GM21723 (cell line): ENCODE data around the gene FAM50A.

Experiments
- ATAC-seq: cut with Tn5 transposase; IDR thresholded peaks from one replicate; pipeline ENCODE4 v1.9.1; 2021; ENCODE audit warnings: mild to moderate bottlenecking, moderate library complexity; ENCODE audit not compliant: unreplicated experiment

FAM50A gene

GRCh38 chrX:154463611-154464220 is 19.8 kb downstream of the FAM50A start:
- ATAC-seq, result no peak

- no peak for ATAC-seq
These were observed 20.9 kb downstream of the FAM50A start for GRCh38 chrX:154464806-154465365.

- no peak for ATAC-seq
These were observed 21.7 kb downstream of the FAM50A start for GRCh38 chrX:154465601-154466000.

GRCh38 chrX:154466036-154466435 is 22.1 kb downstream of the FAM50A start:
- no peak for ATAC-seq

- ATAC-seq, result no peak
These were observed 23.0 kb downstream of the FAM50A start for GRCh38 chrX:154466907-154467306.

- no peak for ATAC-seq
These were observed 23.6 kb downstream of the FAM50A start for GRCh38 chrX:154467556-154467955.

DNA sequence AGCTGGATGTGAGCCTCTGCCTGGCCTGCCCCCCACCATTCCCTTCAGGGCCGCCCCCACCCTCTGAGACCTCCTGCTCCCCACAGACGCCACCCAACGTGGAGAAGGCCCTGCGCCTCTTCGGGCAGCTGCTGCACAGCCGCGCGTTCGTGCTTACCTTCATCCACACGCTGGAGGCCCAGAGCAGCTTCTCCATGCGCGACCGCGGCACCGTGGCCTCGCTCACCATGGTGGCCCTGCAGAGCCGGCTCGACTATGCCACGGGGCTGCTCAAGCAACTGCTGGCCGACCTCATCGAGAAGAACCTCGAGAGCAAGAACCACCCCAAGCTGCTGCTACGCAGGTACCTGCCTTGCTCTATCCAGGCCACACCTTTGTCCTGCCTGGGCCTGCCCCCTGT is 24.3 kb downstream of the FAM50A start:
- no peak for ATAC-seq

GRCh38 chrX:154469114-154469513 is 25.2 kb downstream of the FAM50A start:
- no peak for ATAC-seq

GRCh38 chrX:154469880-154470279 is 25.9 kb downstream of the FAM50A start:
- no peak for ATAC-seq

- ATAC-seq, result no peak
These were observed 26.5 kb downstream of the FAM50A start for GRCh38 chrX:154470434-154470833.

DNA sequence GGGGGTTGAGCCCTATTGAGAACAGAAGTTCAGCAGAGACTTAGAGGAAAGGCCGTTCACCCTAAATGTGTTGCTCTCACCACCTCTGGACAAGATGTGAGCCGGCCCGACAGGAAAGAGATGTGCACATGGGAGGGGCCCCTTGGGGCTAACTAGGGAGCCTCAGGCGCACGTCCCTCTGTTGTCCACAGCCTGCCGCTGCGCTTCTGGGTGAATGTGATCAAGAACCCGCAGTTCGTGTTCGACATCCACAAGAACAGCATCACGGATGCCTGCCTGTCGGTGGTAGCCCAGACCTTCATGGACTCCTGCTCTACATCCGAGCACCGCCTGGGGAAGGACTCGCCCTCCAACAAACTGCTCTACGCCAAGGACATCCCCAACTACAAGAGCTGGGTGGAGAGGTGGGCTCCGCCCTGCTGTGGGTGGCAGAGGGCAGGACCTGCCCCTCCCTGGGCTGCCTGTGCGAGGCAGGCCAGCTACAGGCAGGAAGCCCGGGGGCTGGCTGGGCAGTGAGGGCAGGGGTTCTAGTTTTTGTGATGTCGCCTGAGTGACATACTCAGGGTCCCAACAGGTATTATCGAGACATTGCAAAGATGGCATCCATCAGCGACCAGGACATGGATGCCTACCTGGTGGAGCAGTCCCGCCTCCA is 27.1 kb downstream of the FAM50A start:
- ATAC-seq, result no peak

DNA sequence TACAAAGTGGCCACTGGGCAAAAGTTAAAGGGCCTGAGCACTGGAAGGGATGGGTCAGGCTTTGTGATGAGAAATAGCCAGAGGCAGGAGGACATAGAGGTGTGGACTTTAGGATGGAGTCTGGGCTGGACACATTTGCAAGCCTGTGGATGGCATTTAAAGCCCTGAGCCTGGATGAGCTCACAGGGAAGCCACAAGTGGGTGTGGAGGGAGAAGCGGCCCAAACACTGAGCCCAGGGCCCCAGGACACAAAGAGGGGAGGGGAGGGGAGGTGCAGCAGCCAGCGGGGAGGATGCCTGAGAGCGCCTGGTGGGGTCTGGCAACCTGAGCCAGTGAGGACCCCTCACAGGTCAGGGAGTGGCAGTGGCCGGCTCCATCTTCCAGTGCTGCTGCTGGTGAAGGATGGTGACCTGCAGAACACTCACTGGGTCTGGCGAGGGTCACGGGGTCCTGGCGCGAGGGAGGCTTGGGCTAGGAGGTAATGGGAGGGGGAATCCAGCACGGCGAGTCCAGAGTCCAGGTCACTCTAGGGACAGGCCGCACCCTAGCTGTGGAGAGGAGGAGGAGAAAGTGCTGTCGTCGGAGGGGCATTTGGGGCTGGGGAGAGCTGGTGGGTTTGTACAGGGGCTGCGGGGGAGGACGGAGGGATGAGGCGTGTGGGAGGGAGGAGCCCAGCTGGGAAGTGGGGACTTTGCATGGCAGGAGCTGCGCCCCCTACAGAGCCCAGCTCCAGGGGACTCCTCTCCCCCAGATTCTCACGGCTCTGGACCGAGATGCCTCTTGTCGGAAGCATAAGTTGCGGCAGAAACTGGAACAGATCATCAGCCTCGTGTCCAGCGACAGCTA is 28.1 kb downstream of the FAM50A start:
- ATAC-seq, result no peak

DNA sequence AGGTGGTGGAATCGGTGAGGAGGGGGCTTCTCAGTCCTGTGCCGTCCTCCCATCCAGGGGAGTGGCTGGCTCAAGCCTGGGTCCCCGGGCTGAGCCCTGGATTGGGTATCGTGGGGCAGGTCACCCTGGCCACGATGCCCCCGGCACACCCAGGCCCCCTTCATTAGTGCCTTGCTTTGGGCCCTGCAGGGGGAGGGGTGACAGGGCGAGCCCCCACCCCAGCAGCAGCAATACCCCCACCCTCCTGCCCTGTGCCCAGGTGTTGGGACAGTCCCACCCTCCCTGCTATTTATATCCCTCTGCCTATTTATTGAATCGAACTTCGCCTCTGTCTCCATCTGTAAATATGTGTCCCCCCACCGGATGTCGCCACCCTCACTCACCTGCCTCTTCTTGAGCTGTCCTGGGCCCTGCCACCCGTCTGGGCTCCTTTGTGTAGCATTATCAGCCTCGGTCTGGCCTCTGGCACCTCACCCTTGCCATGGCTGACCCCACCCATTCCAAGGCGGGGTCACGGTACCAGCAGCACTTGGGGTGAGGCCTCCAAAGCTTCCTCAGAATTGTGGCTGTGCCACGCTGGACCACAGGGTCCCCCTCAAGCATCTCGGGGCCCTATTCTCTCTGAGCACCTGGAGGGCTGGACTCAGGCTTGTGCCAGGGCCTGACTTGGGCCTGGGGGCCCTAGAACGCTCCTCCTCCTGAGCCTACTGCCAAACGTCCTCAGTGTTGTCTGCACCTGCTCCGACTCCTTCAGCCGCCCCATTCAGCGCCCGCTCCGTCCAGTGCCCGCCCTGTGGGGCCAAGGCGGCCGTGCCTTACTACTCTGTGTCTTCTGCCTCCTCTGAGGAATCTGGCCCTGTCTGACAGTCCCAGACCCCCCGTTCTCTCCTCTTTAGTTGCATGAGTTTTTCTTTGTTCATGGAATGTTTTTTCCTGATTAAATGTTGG is 29.0 kb downstream of the FAM50A start:
- no peak for ATAC-seq

- ATAC-seq, result no peak
These were observed 29.7 kb downstream of the FAM50A start for GRCh38 chrX:154473683-154474082.

- ATAC-seq, result no peak
These were observed 32.9 kb downstream of the FAM50A start for GRCh38 chrX:154476821-154477220.

DNA sequence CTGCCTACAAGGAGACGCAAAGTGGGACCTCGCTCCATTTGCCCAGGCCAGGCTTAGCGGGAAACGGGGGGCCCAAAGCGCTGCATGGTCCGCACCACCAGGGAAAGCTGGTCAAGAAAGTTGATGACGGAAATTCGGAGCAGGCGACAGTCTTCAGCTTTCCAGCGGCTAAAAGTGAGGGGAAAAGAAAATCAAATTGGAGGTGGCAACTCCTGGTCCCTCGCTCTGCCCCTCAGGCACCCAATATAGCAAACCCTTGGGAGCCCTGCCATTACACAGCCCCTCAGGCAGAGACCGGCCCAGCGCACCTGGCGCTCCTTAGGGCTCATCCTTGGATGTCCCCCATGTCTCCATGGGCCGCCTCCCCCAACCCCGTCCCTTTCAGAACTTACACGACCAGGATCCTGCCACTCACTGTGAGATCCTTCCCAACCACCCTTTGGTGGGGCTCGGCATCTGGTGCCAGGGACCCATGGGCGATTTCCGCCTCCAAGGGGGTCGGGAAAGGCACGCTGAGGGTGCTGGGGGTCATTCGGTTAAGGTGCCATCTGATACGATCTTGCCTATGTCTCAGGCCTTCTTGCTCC is 34.0 kb downstream of the FAM50A start:
- no peak for ATAC-seq

GRCh38 chrX:154478728-154479622 is 35.0 kb downstream of the FAM50A start, which contains the start of gene LAGE3:
Gene LAGE3, minus strand, starts transcription at chrX:154479281. Its CDS starts 366 bp downstream, at chrX:154478915.
- ATAC-seq, result peak; percentile 91

DNA sequence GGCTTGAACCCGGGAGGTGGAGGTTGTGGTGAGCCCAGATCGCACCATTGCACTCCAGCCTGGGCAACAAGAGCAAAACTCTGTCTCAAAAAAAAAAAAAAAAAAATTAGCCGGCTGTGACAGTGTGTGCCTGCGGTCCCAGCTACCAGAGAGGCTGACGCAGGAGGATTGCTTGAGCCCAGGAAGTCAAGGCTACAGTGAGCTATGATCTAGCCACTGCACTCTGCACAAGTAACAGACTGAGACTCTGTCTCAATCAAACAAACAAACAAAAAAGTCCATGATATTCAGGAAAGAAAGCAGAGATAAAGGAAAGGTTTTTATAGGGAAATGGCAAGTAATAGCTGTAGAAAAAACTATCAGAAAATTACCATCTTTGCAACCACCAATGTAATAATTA is 37.3 kb downstream of the FAM50A start:
- no peak for ATAC-seq
